GM12892 (cell line): ENCODE measurements around the gene INTS13.

Experiments
- POLR2A ChIP-seq: IDR thresholded peaks from 2 replicates; pipeline ENCODE4 v1.6.1; 2011; ENCODE audit warnings: low read depth, low read length, control low read depth
- POLR2AphosphoS5 ChIP-seq: IDR thresholded peaks from 2 replicates; pipeline ENCODE4 v1.6.1; 2011; ENCODE audit warnings: low read depth, low read length, control low read depth
- TAF1 ChIP-seq: IDR thresholded peaks from 2 replicates; pipeline ENCODE4 v1.6.1; 2011; ENCODE audit warnings: low read depth, mild to moderate bottlenecking, control low read depth, low read length, borderline replicate concordance

DNA sequence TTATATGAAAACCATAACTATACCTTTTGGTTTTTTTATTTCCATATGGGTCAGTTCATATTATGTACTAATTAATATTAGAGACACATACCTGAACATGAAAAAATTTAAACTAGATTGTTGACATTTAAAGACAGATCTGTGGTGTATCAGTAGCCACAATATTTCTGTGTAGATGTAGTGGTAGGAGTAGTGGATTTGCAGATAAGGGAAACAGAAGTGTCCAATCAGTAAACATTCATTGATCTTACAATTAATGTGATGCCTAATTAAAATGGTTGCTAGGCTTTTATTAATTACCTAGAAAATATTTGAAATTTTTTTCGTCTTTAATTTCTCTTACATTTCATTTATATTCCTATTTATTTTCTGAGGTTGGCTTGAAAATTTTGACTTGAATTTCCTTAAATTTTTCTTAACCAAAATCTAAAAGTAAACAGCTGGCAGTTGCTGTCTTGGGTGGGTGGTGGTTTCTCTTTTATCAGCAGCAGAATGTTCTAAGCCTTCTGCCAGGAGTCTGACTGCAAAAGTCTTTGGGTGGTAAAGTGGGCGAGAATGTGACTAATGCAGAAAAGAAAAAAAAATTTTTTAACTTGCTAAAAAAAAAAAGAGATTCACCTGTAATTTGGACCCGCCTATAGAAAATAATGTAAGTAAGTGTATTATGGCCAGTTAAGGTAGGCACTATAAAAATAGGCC lies 2.9 kb upstream of the INTS13 start:
- TF ChIP-seq POLR2A (no peak), POLR2AphosphoS5 (no peak), TAF1 (no peak)
